Breast epithelium (tissue), 4 donors: ENCODE measurements around the gene OR2Y1. TPM values are rescaled to one million over a fixed set of nuclear protein-coding genes. Genes with fewer than 3 reads are reported as not detected.
"Not testable (repeated sequence)": the region's sequence is repeated elsewhere in the genome, so short reads cannot be mapped to it uniquely, and the experiment has no call there.

Experiments
- DNase-seq, 2 donors: peaks; one replicate each; pipeline ENCODE4 v3.0.0-alpha.2; 2019; ENCODE audit warnings: low spot score in 2 of 2
- H3K27ac ChIP-seq, 2 donors: fragments of 200-600 bp; sonication (generic) in 1 of 2; one replicate each; pipeline ENCODE4 v1.5.1; 2016 to 2019; ENCODE audit warnings: mild to moderate bottlenecking in 1 of 2
- H3K27me3 ChIP-seq, 2 donors: fragments of 200-600 bp; sonication (generic) in 1 of 2; one replicate each; pipeline versions ENCODE4 v1.5.1 to v1.6.0; 2017 to 2019; ENCODE audit warnings: control low read depth in 1 of 2, mild to moderate bottlenecking in 1 of 2
- H3K36me3 ChIP-seq: fragments of 200-600 bp; one replicate; pipeline ENCODE4 v1.5.1; 2019
- H3K4me1 ChIP-seq, 2 donors: fragments of 200-600 bp; sonication (generic); one replicate each; pipeline ENCODE4 v1.5.1; 2016 to 2019; ENCODE audit warnings: control low read depth in 1 of 2
- H3K4me3 ChIP-seq, 3 donors: fragments of 200-600 bp; sonication (generic); 1 replicate in 2 of 3; 2 replicates in 1 of 3; pipeline ENCODE4 v1.5.1; 2016 to 2019; ENCODE audit warnings: mild to moderate bottlenecking in 3 of 3, moderate library complexity in 2 of 3
- H3K9me3 ChIP-seq, 2 donors: fragments of 200-600 bp; sonication (generic) in 1 of 2; one replicate each; pipeline ENCODE4 v1.5.1; 2016 to 2019; ENCODE audit warnings: control low read depth in 1 of 2
- CTCF ChIP-seq, 3 donors: fragments of 450-650 bp; IDR thresholded peaks; one replicate each; pipeline ENCODE4 v1.5.1; 2016 to 2017; ENCODE audit warnings: antibody characterized with exemption in 3 of 3, mild to moderate bottlenecking in 3 of 3, moderate library complexity in 3 of 3
- POLR2A ChIP-seq: fragments of 450-650 bp; IDR thresholded peaks from one replicate; pipeline ENCODE4 v1.6.1; 2016; ENCODE audit warnings: antibody characterized with exemption, mild to moderate bottlenecking, moderate library complexity
- POLR2AphosphoS5 ChIP-seq, 3 donors: sonication (generic); formaldehyde crosslinking; IDR thresholded peaks; one replicate each; pipeline ENCODE4 v1.6.1; 2017; ENCODE audit warnings: antibody characterized with exemption in 3 of 3
- intact Hi-C: fragments of 100-400 bp; cut with DNase I; formaldehyde crosslinking; loops from one replicate; pipeline ENCODE4 v1.15.1; 2023; ENCODE audit warnings: low total_unique reads
- total RNA-seq, 3 donors: library from RNA; depleted of rRNA; stranded (reverse); fragments of >200 nt; gene quantifications; one replicate each; pipeline ENCODE4 v1.1.0, GENCODE V29; 2016

Gene OR2Y1
- total RNA-seq, 3 donors from 2014 or later = not detected

GRCh38 chr5:180785121-180785781, 45.4 kb upstream of the OR2Y1 start:
- peaks cover 20 to 23% of the 10 kb centered on the region in 2 donors for H3K4me1 ChIP-seq
- H3K27ac ChIP-seq = peak overlapping the region; percentile 79 to 92
- H3K4me3 ChIP-seq = peak overlapping the region in 2 of 3 donors; percentile 9 to 32
- no peaks in the 10 kb centered on the region for H3K27me3 ChIP-seq
- no peaks in the 10 kb centered on the region for H3K36me3 ChIP-seq
- intact Hi-C loops = loop anchor here (10.0 kb wide), 1 partner anchor 80 kb away; the partner anchor contains the start of gene ZFP62
- H3K9me3 ChIP-seq = no peaks in the 10 kb centered on the region
- TF ChIP-seq POLR2AphosphoS5 (IDR thresholded peaks at IDR 0.05) (no peak), POLR2A (no peak), CTCF (IDR thresholded peaks at IDR 0.05) (no peak)
- DNase-seq = no peak

- Histone ChIP-seq H3K27ac (no peak overlapping the region), H3K4me1 (peaks cover 20 to 23% of the 10 kb centered on the region in 2 donors), H3K27me3 (no peaks in the 10 kb centered on the region), H3K4me3 (no peak overlapping the region), H3K36me3 (no peaks in the 10 kb centered on the region), H3K9me3 (no peaks in the 10 kb centered on the region)
- TF ChIP-seq POLR2AphosphoS5 (IDR thresholded peaks at IDR 0.05) = peak in 1 of 3 donors; percentile 48
- TF ChIP-seq CTCF (IDR thresholded peaks at IDR 0.05) = peak in 2 of 3 donors; percentile 70 to 76
- TF ChIP-seq POLR2A = no peak
- peak; percentile 70 to 73 for DNase-seq
- intact Hi-C loops = loop anchor here (10.0 kb wide), 1 partner anchor 80 kb away; the partner anchor contains the start of gene ZFP62
Measured at GRCh38 chr5:180784497-180785097, 44.7 kb upstream of the OR2Y1 start.

- intact Hi-C loops = loop anchor here (10.0 kb wide), 1 partner anchor 81 kb away; the partner anchor contains the start of gene ZFP62
- H3K4me3 ChIP-seq = no peak overlapping the region
- no peak overlapping the region for H3K27ac ChIP-seq
- peaks cover 20 to 23% of the 10 kb centered on the region in 2 donors for H3K4me1 ChIP-seq
- TF ChIP-seq POLR2AphosphoS5 (IDR thresholded peaks at IDR 0.05) = no peak
- no peak for TF ChIP-seq CTCF (IDR thresholded peaks at IDR 0.05)
- no peak for TF ChIP-seq POLR2A
- H3K27me3 ChIP-seq = no peaks in the 10 kb centered on the region
- no peak for DNase-seq
- H3K36me3 ChIP-seq = no peaks in the 10 kb centered on the region
- H3K9me3 ChIP-seq = no peaks in the 10 kb centered on the region
Measured at GRCh38 chr5:180783340-180784052, 43.6 kb upstream of the OR2Y1 start.

GRCh38 chr5:180782748-180783147, 42.9 kb upstream of the OR2Y1 start:
- Histone ChIP-seq H3K27ac (no peak overlapping the region), H3K36me3 (no peaks in the 10 kb centered on the region), H3K4me1 (peaks cover 20 to 23% of the 10 kb centered on the region in 2 donors), H3K9me3 (no peaks in the 10 kb centered on the region), H3K27me3 (no peaks in the 10 kb centered on the region), H3K4me3 (no peak overlapping the region)
- intact Hi-C loops = loop anchor here (10.0 kb wide), 1 partner anchor 82 kb away; the partner anchor contains the start of gene ZFP62
- no peak for TF ChIP-seq POLR2A
- TF ChIP-seq CTCF (IDR thresholded peaks at IDR 0.05) = no peak
- TF ChIP-seq POLR2AphosphoS5 (IDR thresholded peaks at IDR 0.05) = no peak
- no peak for DNase-seq

- not testable (repeated sequence) for H3K36me3 ChIP-seq, H3K27ac ChIP-seq, DNase-seq, H3K4me3 ChIP-seq, H3K27me3 ChIP-seq, H3K9me3 ChIP-seq
- peaks cover 18% of the 10 kb centered on the region in 2 donors for H3K4me1 ChIP-seq
- intact Hi-C loops = loop anchor here (10.0 kb wide), 1 partner anchor 83 kb away; the partner anchor contains the start of gene ZFP62
Measured at GRCh38 chr5:180781900-180782326, 42.1 kb upstream of the OR2Y1 start.
